ENCODE data around the gene PSMB5. TPM values are rescaled to one million over a fixed set of nuclear protein-coding genes. Genes with fewer than 3 reads are reported as not detected.

Gene PSMB5
- total and polyA plus RNA-seq, 9 of the 15 experiments (the other 6 are each of a cell fraction or from before 2014, with no cell fraction given), result 198 to 1,870 (median 269) TPM

GRCh38 chr14:23071921-23072539 lies 37.3 kb upstream of the PSMB5 start:
- H3K9me1 ChIP-seq (ENCODE audit: control insufficient read depth, insufficient read depth, low read length), result no peaks in the 10 kb centered on the region
- H3K27me3 ChIP-seq (ENCODE audit: control insufficient read depth in 2 of 2, insufficient read depth in 2 of 2, low read length in 2 of 2), result no peaks in the 10 kb centered on the region
- no peak for FAIRE-seq
- H2AFZ ChIP-seq (ENCODE audit: low read depth, low read length), result no peak overlapping the region
- peak overlapping the region; percentile 30 to 91; a peak in 3 of 4 replicates for H3K9ac ChIP-seq (ENCODE audit: insufficient read depth in 1 of 2, low read depth in 2 of 2, low read length in 2 of 2)
- H3K36me3 ChIP-seq (ENCODE audit: control insufficient read depth, insufficient read depth, low read length), result peaks cover 77% of the 10 kb centered on the region
- CTCF ChIA-PET (ENCODE audit: low intra/inter-chr PET ratio), result interaction anchor here (7.2 kb wide), 1 partner anchor 39 kb away, joined by 109 read pairs; no protein-coding TSS in a partner anchor
- H3K27ac ChIP-seq (ENCODE audit: extremely low read depth, low read depth, low read length), result peak overlapping the region; percentile 89
- H4K20me1 ChIP-seq (replicated peaks; ENCODE audit: control insufficient read depth, insufficient read depth, low read length), result peaks cover 14% of the 10 kb centered on the region; the same call in 1 of the 2 replicates
- no peaks in the 10 kb centered on the region for H3K9me3 ChIP-seq (replicated peaks; ENCODE audit: control insufficient read depth, insufficient read depth, low read depth, low read length)
- peak overlapping the region; percentile 68 for H3K4me3 ChIP-seq
- H3K4me1 ChIP-seq (replicated peaks in 1 of 2; ENCODE audit: control insufficient read depth in 2 of 2, insufficient read depth in 2 of 2, low read length in 2 of 2), result peaks cover 20 to 26% of the 10 kb centered on the region in 2 experiments
- DNase-seq (ENCODE audit: extremely low read depth in 1 of 4, low spot score in 3 of 4), result no peak
- in situ Hi-C loops (cut with MboI), result no loop called here
- ATAC-seq, result no peak
- H3K79me2 ChIP-seq (ENCODE audit: control insufficient read depth, insufficient read depth, low read length), result peaks cover 53% of the 10 kb centered on the region
- intact Hi-C loops (cut with micrococcal nuclease), result no loop called here
- POLR2A ChIA-PET, result interaction anchor here (0.6 to 4.6 kb wide), 15 partner anchors 8 to 193 kb away, joined by 3 to 25 read pairs (median 4); partner anchors contain the start of genes ACIN1, C14orf119 and CDH24
- no TSS peak for BruUV-seq (replicated peaks)
- H3K4me2 ChIP-seq (ENCODE audit: insufficient read depth, low read length), result peak overlapping the region; percentile 90
- 23% methylated on average over 5 of the region's 5 CpGs for WGBS (ENCODE audit: insufficient coverage, low coverage, missing lambda C conversion rate)
- TF ChIP-seq ZBTB49 (CRISPR knock-in tag; IDR thresholded peaks at IDR 0.05; ENCODE audit: borderline replicate concordance) (no peak), SAP30 (IDR thresholded peaks at IDR 0.05; ENCODE audit: borderline replicate concordance, insufficient read depth, low read depth, low read length, poor library complexity, severe bottlenecking) (no peak), ZNF232 (CRISPR knock-in tag; IDR thresholded peaks at IDR 0.05) (no peak), KAT2B (IDR thresholded peaks at IDR 0.05; ENCODE audit: low read depth, low read length) (no peak), SRSF1 (IDR thresholded peaks at IDR 0.05; ENCODE audit: low read depth, low read length) (no peak), LCOR (CRISPR knock-in tag; IDR thresholded peaks at IDR 0.05) (no peak), DACH1 (IDR thresholded peaks at IDR 0.05; ENCODE audit: partially characterized antibody) (peak; percentile 60), BRD9 (IDR thresholded peaks at IDR 0.05; ENCODE audit: low read depth, partially characterized antibody) (no peak), HNRNPH1 (optimal IDR thresholded peaks at IDR 0.05; ENCODE audit: low read depth, low read length) (no peak), FOSL1 (tag; conservative IDR thresholded peaks at IDR 0.05) (0 out of 2 replicates have a peak, but pooled peaks have one; percentile 12), ZFX (CRISPR knock-in tag; IDR thresholded peaks at IDR 0.05) (peak; percentile 28; the same call in 1 of the 2 replicates)
- TF ChIP-seq, protein P1, sequence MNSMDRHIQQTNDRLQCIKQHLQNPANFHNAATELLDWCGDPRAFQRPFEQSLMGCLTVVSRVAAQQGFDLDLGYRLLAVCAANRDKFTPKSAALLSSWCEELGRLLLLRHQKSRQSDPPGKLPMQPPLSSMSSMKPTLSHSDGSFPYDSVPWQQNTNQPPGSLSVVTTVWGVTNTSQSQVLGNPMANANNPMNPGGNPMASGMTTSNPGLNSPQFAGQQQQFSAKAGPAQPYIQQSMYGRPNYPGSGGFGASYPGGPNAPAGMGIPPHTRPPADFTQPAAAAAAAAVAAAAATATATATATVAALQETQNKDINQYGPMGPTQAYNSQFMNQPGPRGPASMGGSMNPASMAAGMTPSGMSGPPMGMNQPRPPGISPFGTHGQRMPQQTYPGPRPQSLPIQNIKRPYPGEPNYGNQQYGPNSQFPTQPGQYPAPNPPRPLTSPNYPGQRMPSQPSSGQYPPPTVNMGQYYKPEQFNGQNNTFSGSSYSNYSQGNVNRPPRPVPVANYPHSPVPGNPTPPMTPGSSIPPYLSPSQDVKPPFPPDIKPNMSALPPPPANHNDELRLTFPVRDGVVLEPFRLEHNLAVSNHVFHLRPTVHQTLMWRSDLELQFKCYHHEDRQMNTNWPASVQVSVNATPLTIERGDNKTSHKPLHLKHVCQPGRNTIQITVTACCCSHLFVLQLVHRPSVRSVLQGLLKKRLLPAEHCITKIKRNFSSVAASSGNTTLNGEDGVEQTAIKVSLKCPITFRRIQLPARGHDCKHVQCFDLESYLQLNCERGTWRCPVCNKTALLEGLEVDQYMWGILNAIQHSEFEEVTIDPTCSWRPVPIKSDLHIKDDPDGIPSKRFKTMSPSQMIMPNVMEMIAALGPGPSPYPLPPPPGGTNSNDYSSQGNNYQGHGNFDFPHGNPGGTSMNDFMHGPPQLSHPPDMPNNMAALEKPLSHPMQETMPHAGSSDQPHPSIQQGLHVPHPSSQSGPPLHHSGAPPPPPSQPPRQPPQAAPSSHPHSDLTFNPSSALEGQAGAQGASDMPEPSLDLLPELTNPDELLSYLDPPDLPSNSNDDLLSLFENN (IDR thresholded peaks at IDR 0.05; ENCODE audit: low read depth in 2 of 2, low read length in 2 of 2), result no peak
- TF ChIP-seq, protein P2, sequence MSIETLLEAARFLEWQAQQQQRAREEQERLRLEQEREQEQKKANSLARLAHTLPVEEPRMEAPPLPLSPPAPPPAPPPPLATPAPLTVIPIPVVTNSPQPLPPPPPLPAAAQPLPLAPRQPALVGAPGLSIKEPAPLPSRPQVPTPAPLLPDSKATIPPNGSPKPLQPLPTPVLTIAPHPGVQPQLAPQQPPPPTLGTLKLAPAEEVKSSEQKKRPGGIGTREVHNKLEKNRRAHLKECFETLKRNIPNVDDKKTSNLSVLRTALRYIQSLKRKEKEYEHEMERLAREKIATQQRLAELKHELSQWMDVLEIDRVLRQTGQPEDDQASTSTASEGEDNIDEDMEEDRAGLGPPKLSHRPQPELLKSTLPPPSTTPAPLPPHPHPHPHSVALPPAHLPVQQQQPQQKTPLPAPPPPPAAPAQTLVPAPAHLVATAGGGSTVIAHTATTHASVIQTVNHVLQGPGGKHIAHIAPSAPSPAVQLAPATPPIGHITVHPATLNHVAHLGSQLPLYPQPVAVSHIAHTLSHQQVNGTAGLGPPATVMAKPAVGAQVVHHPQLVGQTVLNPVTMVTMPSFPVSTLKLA (conservative IDR thresholded peaks at IDR 0.05), result peak; percentile 13 to 26; a peak in 1 of 4 replicates
